Nephron (organoid): Measurements from ENCODE around the gene PSMB8.

Experiments used
- H3K27ac Mint-ChIP-seq, 3 experiments: 2 replicates each; pipeline ENCODE4 v1.8.0; 2020; ENCODE audit warnings: mixed read lengths in 3 of 3, mild to moderate bottlenecking in 2 of 3, moderate library complexity in 1 of 3
- H3K27me3 Mint-ChIP-seq: 2 replicates; pipeline ENCODE4 v1.8.0; 2021; ENCODE audit warnings: low read depth, mild to moderate bottlenecking, moderate library complexity, mixed read lengths
- H3K36me3 Mint-ChIP-seq: 2 replicates; pipeline ENCODE4 v1.8.0; 2020; ENCODE audit warnings: low read depth, mixed read lengths
- H3K4me1 Mint-ChIP-seq: 2 replicates; pipeline ENCODE4 v1.8.0; 2020; ENCODE audit warnings: mixed read lengths
- H3K4me3 Mint-ChIP-seq, 3 experiments: 2 replicates each; pipeline ENCODE4 v1.8.0; 2020; ENCODE audit warnings: mild to moderate bottlenecking in 3 of 3, mixed read lengths in 3 of 3, moderate library complexity in 2 of 3
- H3K9me3 Mint-ChIP-seq: 2 replicates; pipeline ENCODE4 v1.8.0; 2020; ENCODE audit warnings: mixed read lengths
- CTCF ChIP-seq, 3 experiments: fragments of 200-600 bp; sonication (generic); IDR thresholded peaks; one replicate each; pipeline ENCODE4 v1.5.0; 2021; ENCODE audit warnings: antibody characterized with exemption in 3 of 3; ENCODE audit not compliant: unreplicated experiment in 3 of 3

The PSMB8 gene

GRCh38 chr6:32843979-32844838, at the start of gene PSMB8:
Gene PSMB8, minus strand, starts transcription at chr6:32844047. Its CDS starts 51 bp downstream, at chr6:32843996.
- Mint-ChIP-seq H3K4me3 (peak within 1 kb of the TSS; percentile 86 to 94 (median 90)), H3K27ac (peak within 1 kb of the TSS; percentile 9 to 74 (median 45)), H3K27me3 (peaks cover 89% of the 10 kb centered on the region), H3K9me3 (no peaks in the 10 kb centered on the region), H3K4me1 (peaks cover 14% of the 10 kb centered on the region), H3K36me3 (no peaks in the 10 kb centered on the region)
- peak; percentile 38 to 47 (median 40) for TF ChIP-seq CTCF (IDR thresholded peaks at IDR 0.05; ENCODE audit: unreplicated experiment in 3 of 3)

GRCh38 chr6:32890831-32891230, 47.0 kb upstream of the PSMB8 start:
- Mint-ChIP-seq H3K27me3 (no peaks in the 10 kb centered on the region), H3K9me3 (no peaks in the 10 kb centered on the region), H3K36me3 (no peaks in the 10 kb centered on the region), H3K4me3 (no peak overlapping the region), H3K4me1 (peaks cover 32% of the 10 kb centered on the region), H3K27ac (no peak overlapping the region)
- no peak for TF ChIP-seq CTCF (IDR thresholded peaks at IDR 0.05; ENCODE audit: unreplicated experiment in 3 of 3)

- Mint-ChIP-seq H3K4me1 (peaks cover 21% of the 10 kb centered on the region), H3K27me3 (no peaks in the 10 kb centered on the region)
These were observed 45.7 kb upstream of the PSMB8 start for GRCh38 chr6:32889533-32889932.

GRCh38 chr6:32888576-32888975, 44.7 kb upstream of the PSMB8 start:
- no peak overlapping the region for H3K27ac Mint-ChIP-seq
- no peaks in the 10 kb centered on the region for H3K36me3 Mint-ChIP-seq
- peaks cover 6% of the 10 kb centered on the region for H3K27me3 Mint-ChIP-seq
- H3K4me1 Mint-ChIP-seq: peaks cover 21% of the 10 kb centered on the region
- no peak overlapping the region for H3K4me3 Mint-ChIP-seq
- no peak for TF ChIP-seq CTCF (IDR thresholded peaks at IDR 0.05; ENCODE audit: unreplicated experiment in 3 of 3)
- no peaks in the 10 kb centered on the region for H3K9me3 Mint-ChIP-seq

More at GRCh38 chr6:32889533-32889932, 45.7 kb upstream of the PSMB8 start:
- Mint-ChIP-seq H3K4me3 (no peak overlapping the region), H3K27ac (no peak overlapping the region), H3K9me3 (no peaks in the 10 kb centered on the region), H3K36me3 (no peaks in the 10 kb centered on the region)
- no peak for TF ChIP-seq CTCF (IDR thresholded peaks at IDR 0.05; ENCODE audit: unreplicated experiment in 3 of 3)

GRCh38 chr6:32887616-32888015, 43.8 kb upstream of the PSMB8 start:
- Mint-ChIP-seq H3K9me3 (no peaks in the 10 kb centered on the region), H3K4me1 (peaks cover 21% of the 10 kb centered on the region), H3K27me3 (peaks cover 7% of the 10 kb centered on the region), H3K36me3 (no peaks in the 10 kb centered on the region), H3K4me3 (no peak overlapping the region), H3K27ac (no peak overlapping the region)
- no peak for TF ChIP-seq CTCF (IDR thresholded peaks at IDR 0.05; ENCODE audit: unreplicated experiment in 3 of 3)
